GM12878 (cell line): Measurements from ENCODE around the gene A3GALT2. TPM values are rescaled to one million over a fixed set of nuclear protein-coding genes. Genes with fewer than 3 reads are reported as not detected.

Experiments used
- ATAC-seq: fragments of 200-7000 bp; cut with Tn5 transposase; 3 replicates; pipeline ENCODE4 v1.9.1; 2020; ENCODE audit warnings: mild to moderate bottlenecking, moderate library complexity
- BruUV-seq: library from RNA; stranded (reverse); fragments of 400-500 nt; replicated peaks from 2 replicates; lab custom pipeline; 2021; lab: Mats Ljungman, UMichigan
- CTCF ChIA-PET: fragments of 300-600 bp; sonication (Branson Sonifier 250); formaldehyde crosslinking; extraction: SDS; loops from one replicate; lab custom pipeline; 2021; ENCODE audit warnings: inconsistent platforms; lab: Yijun Ruan, JAX
- POLR2A ChIA-PET: fragments of 350-600 bp; formaldehyde crosslinking; extraction: SDS; loops from one replicate; lab custom pipeline; 2021; ENCODE audit warnings: inconsistent platforms; lab: Charles Lee
- RAD21 ChIA-PET: fragments of 300-600 bp; sonication (Branson Sonifier 250); formaldehyde crosslinking; loops from one replicate; lab custom pipeline; 2023; ENCODE audit warnings: antibody characterized with exemption; ENCODE audit not compliant: unreplicated experiment; lab: Charles Lee
- SMC1A ChIA-PET: fragments of 300-600 bp; sonication (Branson Sonifier 250); formaldehyde crosslinking; loops from one replicate; lab custom pipeline; 2023; ENCODE audit not compliant: unreplicated experiment, uncharacterized antibody; lab: Charles Lee
- DNase-seq: peaks from one replicate; pipeline ENCODE4 v3.0.0-alpha.2; 2011; ENCODE audit warnings: low read depth, low spot score
- FAIRE-seq: peaks from 3 replicates; lab custom pipeline; 2011; peaks lifted over from hg19 to GRCh38; lab: Jason Lieb, UNC
- H2AFZ ChIP-seq: 2 replicates; pipeline ENCODE4 v1.6.0; 2011; ENCODE audit warnings: low read depth, low read length, control low read depth; ENCODE audit not compliant: control insufficient read depth
- H3K27ac ChIP-seq: 2 replicates; pipeline ENCODE4 v1.5.1; 2011; ENCODE audit warnings: control low read depth; ENCODE audit not compliant: control insufficient read depth, insufficient read depth
- H3K27me3 ChIP-seq, 2 experiments: replicated peaks in 1 of 2; 2 replicates each; pipeline versions ENCODE4 v1.6.0 to v1.6.1; 2011; ENCODE audit warnings: low read length in 1 of 2; ENCODE audit not compliant: control insufficient read depth in 2 of 2, insufficient read depth in 2 of 2
- H3K36me3 ChIP-seq, 2 experiments: 2 replicates each; pipeline ENCODE4 v1.5.1; 2011; ENCODE audit warnings: low read length in 1 of 2; ENCODE audit not compliant: control insufficient read depth in 2 of 2, insufficient read depth in 2 of 2
- H3K4me1 ChIP-seq: 2 replicates; pipeline ENCODE4 v1.6.1; 2011; ENCODE audit warnings: mild to moderate bottlenecking, low read length, moderate library complexity, mixed read lengths; ENCODE audit not compliant: control insufficient read depth, insufficient read depth
- H3K4me2 ChIP-seq: 2 replicates; pipeline ENCODE4 v1.6.0; 2011; ENCODE audit warnings: control low read depth; ENCODE audit not compliant: control insufficient read depth, insufficient read depth
- H3K4me3 ChIP-seq: fragments of 200-600 bp; sonication (generic); 2 replicates; pipeline ENCODE4 v1.5.1; 2016
- H3K79me2 ChIP-seq: 2 replicates; pipeline ENCODE4 v1.6.0; 2011; ENCODE audit warnings: low read length; ENCODE audit not compliant: control insufficient read depth, insufficient read depth
- H3K9ac ChIP-seq: 2 replicates; pipeline ENCODE4 v1.8.0; 2011; ENCODE audit warnings: low read length, control low read depth, mixed read lengths; ENCODE audit not compliant: control insufficient read depth, insufficient read depth
- H3K9me3 ChIP-seq: replicated peaks from 3 replicates; pipeline ENCODE4 v1.5.1; 2011; ENCODE audit warnings: mild to moderate bottlenecking, low read length; ENCODE audit not compliant: control insufficient read depth, insufficient read depth
- H4K20me1 ChIP-seq: 2 replicates; pipeline ENCODE4 v1.6.0; 2011; ENCODE audit not compliant: control insufficient read depth, insufficient read depth
- CHD4 ChIP-seq: fragments of 200-600 bp; sonication (generic); IDR thresholded peaks from 2 replicates; pipeline ENCODE4 v1.6.1; 2016; ENCODE audit warnings: mild to moderate bottlenecking
- FOS ChIP-seq: IDR thresholded peaks from 3 replicates; pipeline ENCODE4 v1.6.1; 2011; ENCODE audit warnings: borderline replicate concordance; ENCODE audit not compliant: insufficient read length; ENCODE audit errors: extremely low read depth
- IRF5 ChIP-seq: fragments of 450-650 bp; IDR thresholded peaks from 2 replicates; pipeline ENCODE4 v1.6.1; 2017; ENCODE audit warnings: borderline replicate concordance
- MEF2B ChIP-seq: fragments of 450-650 bp; IDR thresholded peaks from 2 replicates; pipeline ENCODE4 v1.6.1; 2018; ENCODE audit warnings: mild to moderate bottlenecking, moderate library complexity; ENCODE audit not compliant: partially characterized antibody, poor library complexity, severe bottlenecking
- MLLT1 ChIP-seq: fragments of 450-650 bp; IDR thresholded peaks from 2 replicates; pipeline ENCODE4 v1.6.1; 2016; ENCODE audit warnings: mild to moderate bottlenecking
- NFIC ChIP-seq: IDR thresholded peaks from 2 replicates; pipeline ENCODE4 v1.6.1; 2012; ENCODE audit warnings: low read depth, mild to moderate bottlenecking, inconsistent platforms, low read length, moderate library complexity
- NR2C2 ChIP-seq: IDR thresholded peaks from 2 replicates; pipeline ENCODE4 v1.6.1; 2011; ENCODE audit warnings: borderline replicate concordance, low read depth; ENCODE audit not compliant: control insufficient read depth, insufficient read length
- NRF1 ChIP-seq: conservative IDR thresholded peaks from 2 replicates; pipeline ENCODE4 v1.6.1; 2011; ENCODE audit warnings: mild to moderate bottlenecking, low read depth, low read length, improper control_type of control experiment
- RB1 ChIP-seq: fragments of 450-650 bp; formaldehyde crosslinking; IDR thresholded peaks from 2 replicates; pipeline ENCODE4 v1.6.1; 2017; ENCODE audit warnings: mild to moderate bottlenecking, borderline replicate concordance
- SIX5 ChIP-seq: IDR thresholded peaks from 2 replicates; pipeline ENCODE4 v1.6.1; 2011; ENCODE audit warnings: mild to moderate bottlenecking, low read depth, low read length, moderate library complexity; ENCODE audit not compliant: severe bottlenecking
- SREBF1 ChIP-seq: IDR thresholded peaks from 2 replicates; pipeline ENCODE4 v1.6.1; 2012; ENCODE audit warnings: mild to moderate bottlenecking, low read length
- TAF1 ChIP-seq: IDR thresholded peaks from 2 replicates; pipeline ENCODE4 v1.6.1; 2011; ENCODE audit warnings: mild to moderate bottlenecking, low read depth, low read length, borderline replicate concordance
- TCF12 ChIP-seq: IDR thresholded peaks from 2 replicates; pipeline ENCODE4 v1.6.1; 2011; ENCODE audit warnings: low read depth, mild to moderate bottlenecking, low read length
- ZNF622 ChIP-seq: fragments of 450-650 bp; IDR thresholded peaks from 2 replicates; pipeline ENCODE4 v1.6.1; 2017; ENCODE audit warnings: mild to moderate bottlenecking, inconsistent platforms
- WGBS: methylation state at CpG from one replicate; pipeline ENCODE4 v1.1.6; 2016; ENCODE audit warnings: low lambda C conversion rate; ENCODE audit not compliant: insufficient replicate concordance, insufficient coverage; ENCODE audit errors: missing lambda C conversion rate; 5-methylcytosine and 5-hydroxymethylcytosine counted together
- in situ Hi-C: fragments of 300-500 bp; cut with MboI; formaldehyde crosslinking; loops from 9 replicates; pipeline ENCODE4 v1.14.3; 2018; ENCODE audit warnings: mixed read lengths
- intact Hi-C: fragments of 100-400 bp; cut with micrococcal nuclease; formaldehyde crosslinking; loops from one replicate; pipeline ENCODE4 v1.14.2; 2022; ENCODE audit not compliant: unreplicated experiment
- polyA plus RNA-seq, 11 experiments: library from polyadenylated mRNA; depleted of rRNA in 4 of 11; unstranded in 6 of 11; stranded (reverse) in 5 of 11; fragments of >200 nt; fragmentation: Nextera tagmentation in 4 of 11; fragmentation: Illumina TruSeq in 1 of 11; extraction: Ambion mirVana in 4 of 11; extraction: Trizol in 1 of 11; gene quantifications; 1 replicate in 1 of 11; 2 replicates in 10 of 11; pipeline versions ENCODE4 v1.2.1 to v1.2.3, GENCODE V29; 2011 to 2016; ENCODE audit warnings: inconsistent platforms in 2 of 11, missing spikeins in 2 of 11, low read depth in 1 of 11
- total RNA-seq, 4 experiments: library from RNA; depleted of rRNA in 3 of 4; stranded (reverse); fragments of >200 nt in 3 of 4; fragmentation: Illumina TruSeq in 1 of 4; extraction: Trizol in 1 of 4; gene quantifications; 2 replicates each; pipeline versions ENCODE4 v1.2.1 to v1.2.3, GENCODE V29; 2013 to 2021
- TF ChIP-seq, protein P1 (sequence below): fragments of 450-650 bp; IDR thresholded peaks from 2 replicates; pipeline ENCODE4 v1.6.1; 2018; ENCODE audit warnings: borderline replicate concordance, mild to moderate bottlenecking; ENCODE audit not compliant: partially characterized antibody
- TF ChIP-seq, protein P2 (sequence below): fragments of 450-650 bp; IDR thresholded peaks from 2 replicates; pipeline ENCODE4 v1.6.1; 2018; ENCODE audit warnings: mild to moderate bottlenecking, low read depth, moderate library complexity; ENCODE audit not compliant: partially characterized antibody

The A3GALT2 gene
- total and polyA plus RNA-seq, 10 of the 15 experiments (the other 5 are each of a cell fraction or from before 2014, with no cell fraction given): not detected

DNA sequence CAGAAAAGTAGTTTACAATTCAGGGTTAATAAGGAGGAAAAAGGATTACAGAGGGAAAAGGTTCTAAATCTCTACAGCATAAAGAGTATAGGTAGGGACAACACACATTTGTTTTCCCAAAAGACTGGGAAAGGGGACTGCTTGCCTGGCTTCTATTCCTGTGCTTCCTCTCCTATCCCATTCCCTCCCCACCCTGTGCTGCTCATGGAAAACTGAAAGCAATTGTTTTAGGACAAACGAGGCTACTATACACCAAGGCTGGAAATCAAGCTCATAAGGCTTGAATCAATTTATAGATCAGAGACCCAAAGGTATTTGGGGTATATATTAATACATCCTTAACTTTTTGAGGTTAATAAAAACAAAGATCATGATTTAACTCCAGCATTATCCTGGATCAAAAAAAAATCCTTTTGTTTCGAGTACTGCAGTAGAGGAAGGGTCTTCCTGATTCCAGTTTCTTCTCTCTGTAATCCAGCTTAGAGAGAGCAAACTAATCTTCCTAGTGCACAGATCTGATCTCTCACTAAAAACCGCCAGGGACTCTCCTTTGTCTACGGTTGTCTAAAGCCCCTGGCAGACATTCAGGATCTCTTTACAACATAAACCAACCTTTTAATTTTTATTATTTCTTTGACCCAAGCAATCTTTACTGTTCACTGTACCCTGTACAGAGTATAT, 37.4 kb upstream of the A3GALT2 start:
- Histone ChIP-seq H3K79me2 (no peaks in the 10 kb centered on the region), H3K27ac (no peak overlapping the region), H4K20me1 (no peaks in the 10 kb centered on the region), H2AFZ (no peak overlapping the region), H3K4me3 (no peak overlapping the region), H3K27me3 (no peaks in the 10 kb centered on the region), H3K9ac (no peak overlapping the region), H3K4me2 (no peak overlapping the region), H3K4me1 (no peaks in the 10 kb centered on the region), H3K36me3 (no peaks in the 10 kb centered on the region), H3K9me3 (no peaks in the 10 kb centered on the region)
- ChIA-PET SMC1A (interaction anchor here (1.3 to 2.4 kb wide), 2 partner anchors 62 to 113 kb away, joined by 3 to 10 read pairs; no protein-coding TSS in a partner anchor), CTCF (interaction anchor here (2.8 kb wide), 1 partner anchor 97 kb away, joined by 12 read pairs; no protein-coding TSS in a partner anchor), RAD21 (no interaction called here), POLR2A (no interaction called here)
- FAIRE-seq (no peak), DNase-seq (no peak), ATAC-seq (no peak)
- 72% methylated on average over 4 of the region's 4 CpGs for WGBS
- no TSS peak for BruUV-seq
- intact Hi-C loops: no loop called here
- in situ Hi-C loops: no loop called here
- TF ChIP-seq TAF1 (no peak), MEF2B (no peak), NRF1 (no peak), NFIC (no peak), NR2C2 (no peak), SREBF1 (no peak), IRF5 (no peak), MLLT1 (no peak), ZNF622 (no peak), FOS (no peak), RB1 (no peak), TCF12 (no peak), CHD4 (no peak), SIX5 (no peak)
- TF ChIP-seq, protein P1, sequence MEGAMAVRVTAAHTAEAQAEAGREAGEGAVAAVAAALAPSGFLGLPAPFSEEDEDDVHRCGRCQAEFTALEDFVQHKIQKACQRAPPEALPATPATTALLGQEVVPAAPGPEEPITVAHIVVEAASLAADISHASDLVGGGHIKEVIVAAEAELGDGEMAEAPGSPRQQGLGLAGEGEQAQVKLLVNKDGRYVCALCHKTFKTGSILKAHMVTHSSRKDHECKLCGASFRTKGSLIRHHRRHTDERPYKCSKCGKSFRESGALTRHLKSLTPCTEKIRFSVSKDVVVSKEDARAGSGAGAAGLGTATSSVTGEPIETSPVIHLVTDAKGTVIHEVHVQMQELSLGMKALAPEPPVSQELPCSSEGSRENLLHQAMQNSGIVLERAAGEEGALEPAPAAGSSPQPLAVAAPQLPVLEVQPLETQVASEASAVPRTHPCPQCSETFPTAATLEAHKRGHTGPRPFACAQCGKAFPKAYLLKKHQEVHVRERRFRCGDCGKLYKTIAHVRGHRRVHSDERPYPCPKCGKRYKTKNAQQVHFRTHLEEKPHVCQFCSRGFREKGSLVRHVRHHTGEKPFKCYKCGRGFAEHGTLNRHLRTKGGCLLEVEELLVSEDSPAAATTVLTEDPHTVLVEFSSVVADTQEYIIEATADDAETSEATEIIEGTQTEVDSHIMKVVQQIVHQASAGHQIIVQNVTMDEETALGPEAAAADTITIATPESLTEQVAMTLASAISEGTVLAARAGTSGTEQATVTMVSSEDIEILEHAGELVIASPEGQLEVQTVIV: no peak
- TF ChIP-seq, protein P2, sequence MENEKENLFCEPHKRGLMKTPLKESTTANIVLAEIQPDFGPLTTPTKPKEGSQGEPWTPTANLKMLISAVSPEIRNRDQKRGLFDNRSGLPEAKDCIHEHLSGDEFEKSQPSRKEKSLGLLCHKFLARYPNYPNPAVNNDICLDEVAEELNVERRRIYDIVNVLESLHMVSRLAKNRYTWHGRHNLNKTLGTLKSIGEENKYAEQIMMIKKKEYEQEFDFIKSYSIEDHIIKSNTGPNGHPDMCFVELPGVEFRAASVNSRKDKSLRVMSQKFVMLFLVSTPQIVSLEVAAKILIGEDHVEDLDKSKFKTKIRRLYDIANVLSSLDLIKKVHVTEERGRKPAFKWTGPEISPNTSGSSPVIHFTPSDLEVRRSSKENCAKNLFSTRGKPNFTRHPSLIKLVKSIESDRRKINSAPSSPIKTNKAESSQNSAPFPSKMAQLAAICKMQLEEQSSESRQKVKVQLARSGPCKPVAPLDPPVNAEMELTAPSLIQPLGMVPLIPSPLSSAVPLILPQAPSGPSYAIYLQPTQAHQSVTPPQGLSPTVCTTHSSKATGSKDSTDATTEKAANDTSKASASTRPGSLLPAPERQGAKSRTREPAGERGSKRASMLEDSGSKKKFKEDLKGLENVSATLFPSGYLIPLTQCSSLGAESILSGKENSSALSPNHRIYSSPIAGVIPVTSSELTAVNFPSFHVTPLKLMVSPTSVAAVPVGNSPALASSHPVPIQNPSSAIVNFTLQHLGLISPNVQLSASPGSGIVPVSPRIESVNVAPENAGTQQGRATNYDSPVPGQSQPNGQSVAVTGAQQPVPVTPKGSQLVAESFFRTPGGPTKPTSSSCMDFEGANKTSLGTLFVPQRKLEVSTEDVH: no peak
